ENCODE data around the gene VPS35L. TPM values are rescaled to one million over a fixed set of nuclear protein-coding genes. Genes with fewer than 3 reads are reported as not detected.
"Not testable (repeated sequence)": the region's sequence is repeated elsewhere in the genome, so short reads cannot be mapped to it uniquely, and the experiment has no call there.

The VPS35L gene
- polyA plus RNA-seq, 1 donor from 2014 or later = 38.2 TPM

DNA sequence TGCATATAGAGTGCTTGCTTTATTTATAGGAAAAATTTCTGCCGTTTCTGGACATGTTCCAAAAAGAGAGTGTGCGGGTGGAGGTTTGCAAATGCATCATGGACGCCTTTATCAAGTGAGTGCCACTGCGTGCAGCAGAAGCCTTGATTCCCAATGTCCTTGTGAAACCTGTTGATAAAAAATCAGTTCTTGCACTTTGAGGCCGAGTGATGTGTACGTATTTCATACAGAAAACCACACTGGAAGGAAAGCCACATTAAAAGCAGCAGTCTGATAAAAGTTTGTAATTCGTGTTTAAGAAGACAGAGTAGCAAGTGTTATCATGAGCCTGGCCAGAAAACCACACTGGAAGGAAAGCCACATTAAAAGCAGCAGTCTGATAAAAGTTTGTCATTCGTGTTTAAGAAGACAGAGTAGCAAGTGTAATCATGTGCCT is 84.5 kb downstream of the VPS35L start:
- H3K4me1 Mint-ChIP-seq = no peaks in the 10 kb centered on the region
- H3K9me3 Mint-ChIP-seq = no peaks in the 10 kb centered on the region
- H3K4me3 Mint-ChIP-seq = no peak overlapping the region
- H3K27me3 Mint-ChIP-seq = no peaks in the 10 kb centered on the region
- H3K36me3 Mint-ChIP-seq = peaks cover 9% of the 10 kb centered on the region
- H3K27ac Mint-ChIP-seq = no peak overlapping the region

DNA sequence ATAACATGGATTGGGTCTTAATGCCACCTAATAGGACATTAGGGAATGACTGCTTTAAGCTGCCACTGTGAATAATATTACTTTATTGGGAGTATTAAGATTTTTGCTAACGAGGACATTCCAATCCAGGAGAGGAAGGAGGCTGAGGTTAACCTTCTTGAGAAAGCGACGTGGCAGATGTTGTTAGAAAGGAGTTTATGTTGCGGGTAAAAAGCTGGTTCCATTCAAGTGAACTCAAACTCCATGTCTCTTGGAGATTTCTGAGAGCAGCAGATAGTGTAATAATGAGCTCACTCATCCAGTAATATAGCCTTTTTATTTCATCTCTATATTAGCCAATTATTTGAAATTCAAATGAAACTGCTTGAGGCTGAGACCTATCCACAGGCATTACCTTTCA is 87.0 kb downstream of the VPS35L start:
- Mint-ChIP-seq H3K4me3 (no peak overlapping the region), H3K27me3 (no peaks in the 10 kb centered on the region), H3K4me1 (no peaks in the 10 kb centered on the region), H3K27ac (no peak overlapping the region), H3K9me3 (no peaks in the 10 kb centered on the region), H3K36me3 (peaks cover 10% of the 10 kb centered on the region)

DNA sequence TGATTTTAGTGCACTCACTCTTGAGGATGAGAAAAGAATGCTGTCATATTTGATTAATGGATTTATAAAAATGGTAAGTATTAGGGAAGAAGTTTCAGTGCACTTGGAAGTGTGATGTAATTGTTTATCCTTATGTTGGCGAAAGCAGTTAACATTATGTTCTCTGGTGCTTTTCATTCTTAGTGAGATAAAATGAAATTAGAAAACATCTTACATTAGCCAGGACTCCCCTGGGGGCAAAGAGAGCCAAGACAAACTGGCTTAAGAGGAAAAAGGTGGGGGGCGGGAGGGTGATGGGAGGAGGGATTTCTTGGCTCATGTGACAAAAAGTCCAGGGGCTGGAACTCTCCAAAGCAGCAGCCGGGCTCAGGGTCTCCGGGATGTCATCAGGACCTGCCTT is 89.4 kb downstream of the VPS35L start:
- Mint-ChIP-seq H3K9me3 (no peaks in the 10 kb centered on the region), H3K36me3 (peaks cover 9% of the 10 kb centered on the region), H3K4me3 (no peak overlapping the region), H3K4me1 (no peaks in the 10 kb centered on the region), H3K27me3 (no peaks in the 10 kb centered on the region), H3K27ac (no peak overlapping the region)

DNA sequence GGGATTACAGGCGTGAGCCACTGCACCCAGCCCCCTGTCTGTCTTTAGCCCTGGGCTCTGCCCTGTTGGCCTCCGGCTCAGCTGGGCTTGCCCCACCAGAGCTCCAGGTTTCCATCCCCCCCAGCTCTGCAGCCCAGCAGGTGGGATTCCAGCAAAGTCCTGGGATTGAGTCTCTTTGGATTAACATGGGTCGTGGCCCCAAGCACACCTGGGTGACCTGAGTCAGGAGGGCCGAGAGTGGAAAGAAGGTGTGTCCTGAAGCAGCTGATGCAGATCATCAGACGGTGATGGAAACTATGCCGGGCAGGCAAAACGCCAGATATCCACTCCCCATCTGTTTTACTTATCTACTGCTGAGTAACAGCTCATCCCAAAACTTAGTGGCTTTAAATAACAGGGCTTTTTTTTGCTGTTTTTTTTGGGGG is 90.1 kb downstream of the VPS35L start:
- no peak overlapping the region for H3K4me3 Mint-ChIP-seq
- H3K9me3 Mint-ChIP-seq = no peaks in the 10 kb centered on the region
- H3K36me3 Mint-ChIP-seq = peaks cover 12% of the 10 kb centered on the region

DNA sequence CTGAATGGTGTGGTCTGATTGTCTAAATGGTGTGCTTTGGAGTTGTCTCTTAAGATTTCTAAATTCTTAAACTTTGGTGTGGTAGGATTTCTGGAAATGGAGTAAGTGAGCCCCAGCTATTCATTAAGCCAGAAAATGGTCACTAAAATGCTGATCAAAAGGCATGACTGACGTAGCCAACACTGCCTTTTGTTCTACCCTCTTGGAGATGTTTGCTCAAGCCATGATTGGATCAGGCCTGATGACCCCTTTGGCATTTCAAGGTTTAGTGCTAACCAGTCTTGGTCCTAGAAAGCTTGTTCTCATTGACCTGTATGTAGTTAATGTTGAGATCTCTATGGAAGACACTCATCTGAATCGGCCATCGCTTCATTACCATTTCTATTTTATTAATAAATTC is 94.5 kb downstream of the VPS35L start:
- H3K4me1 Mint-ChIP-seq = peaks cover 0 to 2% (median 0%) of the 10 kb centered on the region in 3 donors
- H3K9me3 Mint-ChIP-seq = no peaks in the 10 kb centered on the region
- H3K4me3 Mint-ChIP-seq = no peak overlapping the region
- H3K27me3 Mint-ChIP-seq = no peaks in the 10 kb centered on the region
- H3K36me3 Mint-ChIP-seq = peaks cover 22% of the 10 kb centered on the region
- H3K27ac Mint-ChIP-seq = no peak overlapping the region

More for the DNA sequence above, 90.1 kb downstream of the VPS35L start:
- Mint-ChIP-seq H3K27ac (no peak overlapping the region), H3K27me3 (no peaks in the 10 kb centered on the region), H3K4me1 (no peaks in the 10 kb centered on the region)

DNA sequence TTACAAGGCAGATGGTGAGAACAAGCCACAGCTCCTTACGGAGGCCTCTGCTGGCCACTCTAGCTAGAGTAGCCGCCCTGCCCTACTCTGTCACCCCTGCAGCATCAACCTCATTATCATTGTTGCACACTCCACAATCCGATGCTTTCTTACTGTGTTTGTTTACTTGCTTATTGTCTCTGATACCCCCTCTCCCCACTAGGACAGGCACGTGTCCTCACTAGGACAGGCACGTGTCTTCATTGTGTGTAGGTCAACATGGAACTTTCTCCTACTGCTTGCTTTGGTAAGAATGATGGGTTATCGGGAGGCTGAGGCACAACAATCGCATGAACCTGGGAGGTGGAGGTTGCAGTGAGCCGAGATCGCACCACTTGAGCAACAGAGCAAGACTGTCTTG is 98.6 kb downstream of the VPS35L start:
- peaks cover 0 to 2% (median 0%) of the 10 kb centered on the region in 3 donors for H3K4me1 Mint-ChIP-seq
- no peaks in the 10 kb centered on the region for H3K27me3 Mint-ChIP-seq
- H3K27ac Mint-ChIP-seq = no peak overlapping the region
- no peaks in the 10 kb centered on the region for H3K9me3 Mint-ChIP-seq
- H3K4me3 Mint-ChIP-seq = no peak overlapping the region
- peaks cover 31% of the 10 kb centered on the region for H3K36me3 Mint-ChIP-seq

DNA sequence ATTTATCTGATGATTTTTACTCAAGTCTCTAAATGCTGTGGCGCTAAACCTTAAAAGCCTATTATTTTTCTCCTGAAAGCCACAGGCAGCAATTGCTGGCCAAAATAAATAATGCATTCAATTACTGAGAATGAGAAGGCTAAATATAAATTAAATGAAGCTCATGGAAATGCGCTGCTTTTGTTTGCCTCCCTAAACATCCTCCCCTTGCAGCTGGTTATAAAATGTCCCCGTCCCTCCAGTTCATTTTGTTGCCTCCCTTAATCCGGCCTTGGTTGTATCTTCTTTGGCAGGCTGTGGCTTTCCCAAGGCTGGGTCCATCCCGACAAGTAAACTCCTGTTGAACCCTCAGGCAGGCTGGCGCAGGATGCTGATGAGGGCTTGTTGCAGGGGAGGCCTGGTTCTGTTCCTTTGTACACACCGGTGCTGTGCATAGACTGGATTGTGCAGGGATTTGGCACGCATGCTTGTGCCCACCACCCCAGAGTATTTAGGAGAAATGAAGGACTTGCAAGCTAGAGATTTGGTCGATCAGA is 99.8 kb downstream of the VPS35L start:
- no peak overlapping the region for H3K4me3 Mint-ChIP-seq
- H3K9me3 Mint-ChIP-seq = no peaks in the 10 kb centered on the region
- H3K27ac Mint-ChIP-seq = no peak overlapping the region
- H3K4me1 Mint-ChIP-seq = peaks cover 0 to 2% (median 0%) of the 10 kb centered on the region in 3 donors
- H3K36me3 Mint-ChIP-seq = peaks cover 38% of the 10 kb centered on the region
- no peaks in the 10 kb centered on the region for H3K27me3 Mint-ChIP-seq

DNA sequence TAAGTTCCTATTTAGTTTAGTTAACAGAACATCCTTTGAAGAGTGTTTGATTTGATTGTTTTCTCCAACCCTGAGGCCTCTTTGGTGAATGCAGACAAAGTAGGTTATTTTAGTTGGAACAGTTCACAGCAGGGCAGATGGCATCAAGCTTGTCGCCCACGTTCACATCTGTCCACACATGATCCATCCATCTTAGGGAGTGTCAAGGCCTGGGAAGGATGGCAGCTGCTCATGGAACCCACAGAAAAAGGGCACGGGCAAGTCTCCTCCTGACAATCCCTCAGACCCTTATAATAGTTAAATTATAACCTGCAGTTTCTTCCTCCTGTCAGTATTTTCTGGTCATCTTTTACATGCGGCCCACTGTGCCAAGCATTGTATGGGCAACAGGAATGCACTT is 102.3 kb downstream of the VPS35L start:
- H3K36me3 Mint-ChIP-seq = peaks cover 31% of the 10 kb centered on the region
- no peaks in the 10 kb centered on the region for H3K27me3 Mint-ChIP-seq
- no peak overlapping the region for H3K27ac Mint-ChIP-seq
- H3K9me3 Mint-ChIP-seq = no peaks in the 10 kb centered on the region
- H3K4me1 Mint-ChIP-seq = peaks cover 0 to 2% (median 0%) of the 10 kb centered on the region in 3 donors
- no peak overlapping the region for H3K4me3 Mint-ChIP-seq

DNA sequence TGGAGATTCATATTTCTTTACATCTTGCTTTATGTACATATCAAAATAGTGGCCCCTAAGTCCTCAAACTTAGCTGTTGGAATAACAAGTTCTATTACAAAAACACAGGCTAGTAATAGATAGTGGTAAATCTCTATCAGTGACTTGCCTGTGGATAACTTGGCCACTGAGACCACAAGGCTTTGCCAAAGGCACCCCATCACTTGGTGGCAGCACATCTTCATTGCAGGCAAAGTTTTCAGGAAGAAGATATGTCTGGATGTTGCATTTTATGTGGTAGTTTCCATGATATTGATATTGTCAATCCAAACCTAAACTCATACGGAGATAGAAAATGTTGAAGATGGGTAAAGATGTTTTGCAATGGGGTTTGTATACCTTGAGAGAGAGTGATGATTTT is 104.1 kb downstream of the VPS35L start:
- peaks cover 0 to 2% (median 0%) of the 10 kb centered on the region in 3 donors for H3K9me3 Mint-ChIP-seq
- no peaks in the 10 kb centered on the region for H3K27me3 Mint-ChIP-seq
- H3K4me3 Mint-ChIP-seq = no peak overlapping the region
- peaks cover 35% of the 10 kb centered on the region for H3K36me3 Mint-ChIP-seq
- no peak overlapping the region for H3K27ac Mint-ChIP-seq
- H3K4me1 Mint-ChIP-seq = no peaks in the 10 kb centered on the region

DNA sequence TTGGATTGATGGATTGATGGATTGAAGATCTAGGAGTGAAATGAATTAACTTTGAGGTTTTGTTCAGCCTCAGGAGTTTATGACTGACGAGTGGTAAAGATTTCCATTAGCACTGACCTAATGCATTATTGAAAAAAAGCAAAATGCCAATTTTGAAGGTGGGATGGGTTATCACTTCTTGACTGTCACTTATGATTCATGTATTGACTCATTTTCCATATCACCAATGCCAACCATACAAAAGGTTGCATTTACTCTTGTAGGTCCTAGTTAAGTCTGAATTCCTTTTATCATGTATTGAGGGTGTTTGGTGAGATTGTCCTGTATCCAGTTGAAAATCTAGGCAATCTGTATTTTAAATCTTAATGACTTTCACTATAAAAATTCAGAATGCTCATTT is 104.9 kb downstream of the VPS35L start:
- Mint-ChIP-seq H3K36me3 (peaks cover 36% of the 10 kb centered on the region), H3K4me3 (no peak overlapping the region), H3K9me3 (peaks cover 2 to 4% (median 2%) of the 10 kb centered on the region in 3 donors), H3K27ac (no peak overlapping the region), H3K27me3 (no peaks in the 10 kb centered on the region), H3K4me1 (no peaks in the 10 kb centered on the region)

DNA sequence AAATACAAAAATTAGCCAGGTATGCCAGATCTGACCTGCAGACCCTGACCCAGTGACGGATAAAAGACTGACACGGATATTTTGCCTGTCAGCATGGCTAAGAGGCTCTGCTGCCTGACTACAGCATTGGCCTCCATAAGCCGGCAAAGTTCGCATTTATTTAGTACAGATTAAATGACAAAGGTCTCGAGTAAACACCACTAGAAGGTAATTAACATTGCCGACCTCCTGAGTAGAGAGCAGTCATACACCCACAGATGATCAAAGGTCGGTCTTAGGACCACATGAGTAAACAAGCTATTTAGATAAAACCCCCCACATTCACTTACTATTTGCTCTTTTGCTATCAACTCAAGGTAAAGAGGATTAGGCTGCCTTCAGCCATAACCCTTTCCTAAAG is 106.8 kb downstream of the VPS35L start:
- no peaks in the 10 kb centered on the region for H3K27me3 Mint-ChIP-seq
- H3K4me1 Mint-ChIP-seq = no peaks in the 10 kb centered on the region
- peaks cover 2 to 6% (median 2%) of the 10 kb centered on the region in 3 donors for H3K9me3 Mint-ChIP-seq
- no peak overlapping the region for H3K27ac Mint-ChIP-seq
- H3K36me3 Mint-ChIP-seq = peaks cover 34% of the 10 kb centered on the region
- no peak overlapping the region for H3K4me3 Mint-ChIP-seq

DNA sequence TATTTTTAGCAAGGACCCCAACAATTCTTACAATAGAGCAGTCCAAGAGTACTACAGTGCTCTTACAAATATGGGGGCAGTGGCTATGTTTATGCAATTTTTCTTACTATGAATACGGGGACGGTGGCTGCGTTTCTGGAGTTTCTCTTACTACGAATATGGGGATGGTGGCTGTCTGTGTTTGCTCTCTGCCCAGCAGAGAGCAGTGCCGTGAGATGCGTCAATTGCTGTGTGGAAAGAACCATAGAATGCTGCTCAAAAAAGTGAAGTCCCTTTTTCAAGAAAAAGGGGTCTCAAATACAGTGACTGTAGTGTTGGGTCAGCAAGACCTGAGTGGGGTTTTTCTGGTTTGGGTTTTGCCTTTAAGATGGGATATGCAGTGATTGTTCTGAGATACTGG is 108.7 kb downstream of the VPS35L start:
- Mint-ChIP-seq H3K27me3 (no peaks in the 10 kb centered on the region), H3K36me3 (peaks cover 31% of the 10 kb centered on the region), H3K4me1 (no peaks in the 10 kb centered on the region), H3K4me3 (no peak overlapping the region), H3K9me3 (peaks cover 2 to 6% (median 2%) of the 10 kb centered on the region in 3 donors), H3K27ac (peak overlapping the region in 1 of 3 donors; percentile 53)

DNA sequence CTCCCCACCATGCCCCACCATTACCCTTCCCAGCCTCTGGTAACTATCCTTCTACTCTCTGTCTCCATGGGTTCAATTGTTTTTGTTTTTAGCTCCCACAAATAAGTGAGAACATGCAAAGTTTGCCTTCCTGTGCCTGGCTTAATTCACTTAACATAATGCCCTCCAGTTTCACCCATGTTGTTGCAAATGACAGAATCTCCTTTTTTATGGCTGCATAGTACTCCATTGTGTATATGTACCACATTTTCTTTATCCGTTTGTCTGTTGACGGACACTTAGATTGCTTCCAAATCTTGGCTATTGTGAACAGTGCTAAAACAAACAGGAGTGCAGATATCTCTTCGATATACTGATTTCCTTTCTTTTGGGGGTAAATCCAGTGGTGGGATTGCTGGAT is 109.8 kb downstream of the VPS35L start:
- not testable (repeated sequence) for H3K9me3 Mint-ChIP-seq, H3K27ac Mint-ChIP-seq, H3K4me3 Mint-ChIP-seq, H3K27me3 Mint-ChIP-seq, H3K4me1 Mint-ChIP-seq
- peaks cover 23% of the 10 kb centered on the region for H3K36me3 Mint-ChIP-seq

DNA sequence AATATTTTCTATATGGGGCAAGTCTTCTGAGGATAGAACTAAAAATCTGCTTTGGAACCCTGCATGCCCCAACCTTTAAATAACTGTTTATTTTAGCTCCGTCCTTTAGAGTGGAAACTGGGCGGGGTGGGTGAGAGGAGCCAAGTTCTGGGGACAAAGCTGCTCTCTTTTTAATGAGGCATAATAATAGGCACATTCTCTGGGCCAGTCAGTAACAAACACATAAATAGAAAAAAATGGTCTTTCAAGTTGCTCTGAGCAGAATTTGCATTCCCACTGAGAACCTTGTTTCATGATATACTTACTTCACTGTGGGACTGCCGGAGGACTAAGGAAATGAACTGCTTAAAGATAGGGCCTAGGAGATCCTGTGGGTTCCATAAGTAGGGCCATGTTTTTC is 111.0 kb downstream of the VPS35L start:
- Mint-ChIP-seq H3K27me3 (no peaks in the 10 kb centered on the region), H3K4me1 (no peaks in the 10 kb centered on the region), H3K4me3 (no peak overlapping the region), H3K9me3 (peaks cover 2 to 6% (median 2%) of the 10 kb centered on the region in 3 donors), H3K27ac (peak overlapping the region in 1 of 3 donors; percentile 90), H3K36me3 (peaks cover 25% of the 10 kb centered on the region)

DNA sequence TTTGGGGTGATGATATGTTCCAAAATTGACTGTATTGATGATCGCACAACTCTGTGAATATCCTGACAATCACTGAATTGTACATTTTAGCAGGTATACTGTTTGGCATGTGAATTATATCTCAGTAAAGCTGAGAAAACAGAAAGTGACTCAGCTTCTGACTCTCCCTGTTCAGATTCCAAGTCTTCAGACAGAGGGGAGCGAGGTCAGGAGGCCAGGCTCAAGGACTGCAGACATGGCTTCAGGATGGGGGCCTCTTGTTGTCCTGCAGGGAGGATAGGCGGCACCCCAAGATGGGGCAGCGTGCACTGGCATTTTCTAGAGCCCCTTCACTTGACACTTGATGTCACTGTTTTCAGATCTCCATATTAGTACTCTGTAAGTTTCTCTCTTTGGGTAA is 116.9 kb downstream of the VPS35L start:
- no peaks in the 10 kb centered on the region for H3K27me3 Mint-ChIP-seq
- no peaks in the 10 kb centered on the region for H3K4me1 Mint-ChIP-seq
- H3K27ac Mint-ChIP-seq = no peak overlapping the region
- H3K4me3 Mint-ChIP-seq = no peak overlapping the region
- peaks cover 0 to 1% (median 0%) of the 10 kb centered on the region in 3 donors for H3K9me3 Mint-ChIP-seq
- peaks cover 15% of the 10 kb centered on the region for H3K36me3 Mint-ChIP-seq

DNA sequence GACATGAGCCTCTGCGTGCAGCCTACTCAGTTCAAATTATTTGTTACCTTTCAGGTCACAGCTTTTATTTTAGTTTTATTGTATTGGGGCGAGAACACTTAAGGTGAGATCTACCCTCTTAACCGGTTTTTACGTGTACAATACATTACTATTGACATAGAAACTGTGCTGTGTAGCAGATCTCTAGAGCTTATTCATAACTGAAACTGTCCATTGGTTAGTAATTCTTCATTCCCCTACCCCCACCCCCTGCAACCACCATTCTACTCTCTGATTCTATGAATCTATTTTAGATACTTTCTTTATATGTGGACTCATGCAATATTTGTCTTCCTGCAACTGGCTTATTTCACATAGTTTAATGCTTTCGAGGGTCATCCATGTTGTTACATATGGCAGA is 119.0 kb downstream of the VPS35L start:
- Mint-ChIP-seq H3K4me1 (no peaks in the 10 kb centered on the region), H3K4me3 (no peak overlapping the region), H3K9me3 (peaks cover 0 to 1% (median 0%) of the 10 kb centered on the region in 3 donors), H3K27me3 (no peaks in the 10 kb centered on the region), H3K36me3 (peaks cover 13% of the 10 kb centered on the region), H3K27ac (no peak overlapping the region)
